Upper lobe of right lung (tissue), 1 donor: ENCODE measurements around the gene INPP5A. TPM values are rescaled to one million over a fixed set of nuclear protein-coding genes. Genes with fewer than 3 reads are reported as not detected.
A peak's percentile ranks its signal among the peaks of the same experiment; 100 is the strongest.
"Not testable (repeated sequence)": the region's sequence is repeated elsewhere in the genome, so short reads cannot be mapped to it uniquely, and the experiment has no call there.

Source experiments
- ATAC-seq: fragments of 200-7000 bp; cut with Tn5 transposase; one replicate; pipeline ENCODE4 v1.9.1; 2020; ENCODE audit warnings: mild to moderate bottlenecking, moderate library complexity
- DNase-seq: peaks from one replicate; pipeline ENCODE4 v3.0.0-alpha.2; 2020
- H3K27ac ChIP-seq: fragments of 200-600 bp; one replicate; pipeline ENCODE4 v1.8.0; 2022
- H3K27me3 ChIP-seq: fragments of 200-600 bp; one replicate; pipeline ENCODE4 v1.8.0; 2022; ENCODE audit warnings: mild to moderate bottlenecking
- H3K36me3 ChIP-seq: fragments of 200-600 bp; one replicate; pipeline ENCODE4 v1.8.0; 2022
- H3K4me1 ChIP-seq: fragments of 200-600 bp; one replicate; pipeline ENCODE4 v1.8.0; 2022
- H3K4me3 ChIP-seq: fragments of 200-600 bp; one replicate; pipeline ENCODE4 v1.8.0; 2022; ENCODE audit warnings: mild to moderate bottlenecking
- H3K9me3 ChIP-seq: fragments of 200-600 bp; one replicate; pipeline ENCODE4 v1.8.0; 2022
- CTCF ChIP-seq: fragments of 200-600 bp; IDR thresholded peaks from one replicate; pipeline ENCODE4 v1.8.0; 2022; ENCODE audit warnings: antibody characterized with exemption
- intact Hi-C: fragments of 100-400 bp; cut with DNase I; formaldehyde crosslinking; loops from one replicate; pipeline ENCODE4 v1.11.0; 2022
- total RNA-seq: library from RNA; stranded (reverse); fragmentation: NEBNext Ultra II Directional; extraction: Animal tissue kit (Norgen Biotek cat#: 25700); gene quantifications from one replicate; pipeline ENCODE4 v1.2.1, GENCODE V29; 2021
- donor health status: DM: no; HTN: yes; CAD: no; lungs with severe emphysema.

INPP5A gene
- total RNA-seq, 1 donor from 2014 or later: 38.3 TPM

DNA sequence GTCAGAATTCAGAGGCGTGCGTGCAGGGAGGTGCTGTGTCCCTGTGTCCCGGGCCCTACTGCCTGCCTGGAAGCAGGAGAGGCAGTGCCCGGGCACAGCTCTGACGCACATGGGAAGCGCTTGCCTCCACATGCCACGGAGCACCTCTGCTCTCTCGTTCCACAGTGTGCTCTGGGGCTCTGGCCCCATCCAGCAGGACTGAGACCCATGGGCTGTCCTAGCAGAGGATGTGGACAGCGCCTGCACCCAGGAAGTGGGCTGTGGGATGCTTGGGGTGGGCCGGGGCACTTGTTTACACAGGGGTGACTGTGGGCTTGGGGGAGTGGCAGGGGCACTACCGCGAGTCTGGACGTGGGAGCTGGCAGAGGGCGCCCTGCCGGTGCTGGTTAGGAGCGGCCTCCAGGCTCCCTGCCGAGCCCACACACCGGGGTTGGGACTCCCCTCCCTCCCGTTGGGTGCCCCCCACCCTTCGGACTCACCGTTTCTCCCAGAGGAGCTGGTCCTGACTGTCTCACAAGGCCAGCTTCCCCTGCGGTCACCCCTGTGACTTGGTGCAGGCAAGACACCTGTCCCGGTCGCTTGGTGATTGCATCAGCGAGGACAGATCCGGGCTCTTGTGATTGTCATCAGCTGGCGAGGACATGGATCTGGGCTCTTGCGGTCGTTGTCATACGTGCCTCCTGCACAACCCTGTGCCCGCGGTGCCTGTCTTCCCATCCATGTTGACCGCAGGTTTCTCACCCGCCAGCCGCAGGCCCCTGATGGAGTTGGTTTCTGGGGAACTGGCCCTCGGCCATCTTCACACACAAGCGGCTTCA lies 165.2 kb downstream of the INPP5A start:
- intact Hi-C loops: no loop called here
- TF ChIP-seq CTCF: no peak
- no peak overlapping the region for H3K27ac ChIP-seq
- no peaks in the 10 kb centered on the region for H3K4me1 ChIP-seq
- ATAC-seq (no peak), DNase-seq (peak; percentile 54)
- H3K36me3 ChIP-seq: no peaks in the 10 kb centered on the region
- H3K9me3 ChIP-seq: no peaks in the 10 kb centered on the region
- H3K4me3 ChIP-seq: no peak overlapping the region
- H3K27me3 ChIP-seq: no peaks in the 10 kb centered on the region

GRCh38 chr10:132703419-132704007 lies 165.9 kb downstream of the INPP5A start:
- Histone ChIP-seq H3K27ac (no peak overlapping the region), H3K9me3 (no peaks in the 10 kb centered on the region), H3K4me3 (no peak overlapping the region), H3K36me3 (no peaks in the 10 kb centered on the region), H3K4me1 (no peaks in the 10 kb centered on the region), H3K27me3 (no peaks in the 10 kb centered on the region)
- no peak for ATAC-seq
- peak; percentile 21 for DNase-seq
- intact Hi-C loops: no loop called here
- no peak for TF ChIP-seq CTCF

- ATAC-seq (no peak), DNase-seq (peak; percentile 43)
- Histone ChIP-seq H3K9me3 (no peaks in the 10 kb centered on the region), H3K27ac (no peak overlapping the region), H3K36me3 (no peaks in the 10 kb centered on the region), H3K27me3 (no peaks in the 10 kb centered on the region), H3K4me3 (no peak overlapping the region), H3K4me1 (no peaks in the 10 kb centered on the region)
- intact Hi-C loops: no loop called here
- TF ChIP-seq CTCF: no peak
Measured at GRCh38 chr10:132704008-132704814, 166.6 kb downstream of the INPP5A start.

GRCh38 chr10:132704815-132705064 lies 167.2 kb downstream of the INPP5A start:
- intact Hi-C loops, DNase-seq, H3K27me3 ChIP-seq, H3K4me1 ChIP-seq, H3K27ac ChIP-seq, H3K4me3 ChIP-seq, H3K36me3 ChIP-seq, ATAC-seq, H3K9me3 ChIP-seq: not testable (repeated sequence)

DNA sequence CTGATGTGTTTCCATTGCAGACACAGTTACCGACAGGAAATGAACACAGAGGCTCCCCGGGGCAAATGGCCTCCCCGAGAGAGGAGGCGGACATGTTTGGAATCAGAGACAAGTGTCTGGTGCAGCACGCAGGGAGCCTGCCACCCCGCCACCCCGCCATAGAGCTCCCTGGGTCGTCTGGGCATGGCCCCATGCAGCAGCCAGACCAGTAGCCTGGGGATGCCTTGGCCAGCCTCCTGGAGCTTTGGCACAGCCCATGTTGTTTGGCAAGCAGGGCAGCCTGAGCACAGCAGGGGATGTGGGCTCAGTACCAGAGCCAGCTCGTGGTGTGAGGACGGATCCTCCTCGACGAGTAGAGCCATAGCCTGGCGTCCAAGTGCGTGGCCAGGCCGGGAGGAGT lies 167.6 kb downstream of the INPP5A start:
- DNase-seq: peak; percentile 55
- H3K27me3 ChIP-seq: no peaks in the 10 kb centered on the region
- intact Hi-C loops: no loop called here
- H3K4me3 ChIP-seq: no peak overlapping the region
- H3K27ac ChIP-seq: no peak overlapping the region
- no peaks in the 10 kb centered on the region for H3K36me3 ChIP-seq
- no peak for ATAC-seq
- TF ChIP-seq CTCF: no peak
- no peaks in the 10 kb centered on the region for H3K9me3 ChIP-seq
- no peaks in the 10 kb centered on the region for H3K4me1 ChIP-seq

DNA sequence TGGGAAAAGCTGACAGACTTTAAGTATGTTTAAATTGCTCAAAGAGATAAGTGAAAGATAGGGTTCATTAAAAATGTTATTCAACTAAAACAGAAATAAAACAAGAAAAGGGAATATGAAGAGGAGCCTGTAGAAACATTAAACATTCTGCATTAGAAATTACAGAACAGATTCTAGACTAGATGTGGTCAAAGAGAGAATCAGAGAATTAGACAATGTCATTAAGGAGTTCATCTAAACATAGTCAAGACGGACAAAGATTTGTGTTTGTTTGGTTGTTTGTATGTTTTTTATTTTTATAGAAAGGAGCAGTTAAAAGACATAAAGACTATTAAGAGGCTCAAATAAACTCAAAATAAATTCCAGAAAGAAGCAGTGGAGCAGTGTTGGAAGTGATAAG lies 168.4 kb downstream of the INPP5A start:
- TF ChIP-seq CTCF: no peak
- no peak overlapping the region for H3K4me3 ChIP-seq
- peaks cover 3% of the 10 kb centered on the region for H3K36me3 ChIP-seq
- no peak overlapping the region for H3K27ac ChIP-seq
- no peaks in the 10 kb centered on the region for H3K27me3 ChIP-seq
- intact Hi-C loops: no loop called here
- no peak for DNase-seq
- no peaks in the 10 kb centered on the region for H3K9me3 ChIP-seq
- H3K4me1 ChIP-seq: no peaks in the 10 kb centered on the region
- no peak for ATAC-seq
